ENCODE data around the gene CPLX3.

CPLX3 gene

DNA sequence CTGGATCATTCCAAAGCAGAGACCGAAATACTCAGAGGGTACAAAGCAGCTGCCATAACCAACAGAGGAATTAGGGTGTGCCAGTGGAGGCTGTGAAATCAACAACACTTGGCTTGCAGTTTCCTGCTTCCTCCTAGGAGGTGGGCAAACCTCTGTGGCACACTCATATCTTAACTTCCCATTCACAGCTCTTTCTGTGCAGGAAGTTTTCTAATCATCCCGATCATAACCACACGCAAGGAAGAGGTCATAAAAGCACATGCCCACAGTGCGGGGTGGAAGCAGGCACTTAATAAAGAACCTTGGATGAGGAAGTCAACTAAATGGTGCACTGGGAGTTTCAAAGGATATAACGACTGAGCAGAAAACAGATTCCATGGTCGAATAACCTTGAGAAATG, 41.6 kb downstream of the CPLX3 start:
- H3K9ac ChIP-seq (ENCODE audit: low read depth, low read length, poor library complexity, severe bottlenecking) = peak overlapping the region; percentile 36
- TF ChIP-seq, protein P1, sequence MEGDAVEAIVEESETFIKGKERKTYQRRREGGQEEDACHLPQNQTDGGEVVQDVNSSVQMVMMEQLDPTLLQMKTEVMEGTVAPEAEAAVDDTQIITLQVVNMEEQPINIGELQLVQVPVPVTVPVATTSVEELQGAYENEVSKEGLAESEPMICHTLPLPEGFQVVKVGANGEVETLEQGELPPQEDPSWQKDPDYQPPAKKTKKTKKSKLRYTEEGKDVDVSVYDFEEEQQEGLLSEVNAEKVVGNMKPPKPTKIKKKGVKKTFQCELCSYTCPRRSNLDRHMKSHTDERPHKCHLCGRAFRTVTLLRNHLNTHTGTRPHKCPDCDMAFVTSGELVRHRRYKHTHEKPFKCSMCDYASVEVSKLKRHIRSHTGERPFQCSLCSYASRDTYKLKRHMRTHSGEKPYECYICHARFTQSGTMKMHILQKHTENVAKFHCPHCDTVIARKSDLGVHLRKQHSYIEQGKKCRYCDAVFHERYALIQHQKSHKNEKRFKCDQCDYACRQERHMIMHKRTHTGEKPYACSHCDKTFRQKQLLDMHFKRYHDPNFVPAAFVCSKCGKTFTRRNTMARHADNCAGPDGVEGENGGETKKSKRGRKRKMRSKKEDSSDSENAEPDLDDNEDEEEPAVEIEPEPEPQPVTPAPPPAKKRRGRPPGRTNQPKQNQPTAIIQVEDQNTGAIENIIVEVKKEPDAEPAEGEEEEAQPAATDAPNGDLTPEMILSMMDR (conservative IDR thresholded peaks at IDR 0.05; ENCODE audit: low read length) = no peak
- TF ChIP-seq EZH2phosphoT487 (IDR thresholded peaks at IDR 0.05; ENCODE audit: borderline replicate concordance) = no peak
- H4K20me1 ChIP-seq (ENCODE audit: insufficient read depth, low read length, poor library complexity, severe bottlenecking) = peaks cover 49% of the 10 kb centered on the region
- H2AFZ ChIP-seq (ENCODE audit: low read length) = no peak overlapping the region
- H3K9me2 ChIP-seq (replicated peaks; ENCODE audit: low read depth, low read length) = no peaks in the 10 kb centered on the region
- peak overlapping the region; percentile 64 for H3K4me3 ChIP-seq (ENCODE audit: low read length, poor library complexity, severe bottlenecking)
- peaks cover 67% of the 10 kb centered on the region for H3K4me1 ChIP-seq (ENCODE audit: insufficient read depth, low read length, poor library complexity, severe bottlenecking)
- no peaks in the 10 kb centered on the region for H3K9me3 ChIP-seq (ENCODE audit: insufficient read depth, low read depth, low read length)
- H3K79me2 ChIP-seq (ENCODE audit: insufficient read depth, low read length) = peaks cover 83% of the 10 kb centered on the region
- H3K27me3 ChIP-seq (ENCODE audit: insufficient read depth, low read length, poor library complexity, severe bottlenecking) = no peaks in the 10 kb centered on the region
- no peaks in the 10 kb centered on the region for H3K36me3 ChIP-seq (ENCODE audit: insufficient read depth, low read length)
- H3K4me2 ChIP-seq (ENCODE audit: low read depth, low read length, poor library complexity, severe bottlenecking) = peak overlapping the region; percentile 85
- H3F3A ChIP-seq (ENCODE audit: low read depth) = peaks cover 24% of the 10 kb centered on the region

DNA sequence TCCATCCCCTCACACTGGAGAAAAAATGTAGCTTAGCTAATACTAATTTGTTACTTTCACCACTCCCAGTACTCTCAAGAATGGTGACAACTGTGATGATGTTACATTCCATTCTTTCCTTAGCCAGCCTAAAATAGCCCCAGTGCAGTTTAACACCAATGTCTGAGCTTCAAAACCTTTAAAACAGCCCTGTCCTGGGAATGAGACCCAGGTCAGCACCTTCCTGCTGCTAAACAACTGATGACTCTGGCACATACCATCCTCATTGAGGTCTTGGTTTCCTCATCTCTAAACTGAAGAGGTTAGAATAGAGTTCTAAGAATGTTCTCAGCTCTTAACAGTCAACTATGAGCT, 42.9 kb downstream of the CPLX3 start:
- Histone ChIP-seq H4K20me1 (ENCODE audit: insufficient read depth, low read length, poor library complexity, severe bottlenecking) (peaks cover 45% of the 10 kb centered on the region), H3F3A (ENCODE audit: low read depth) (peaks cover 24% of the 10 kb centered on the region), H3K4me1 (ENCODE audit: insufficient read depth, low read length, poor library complexity, severe bottlenecking) (peaks cover 68% of the 10 kb centered on the region), H3K9me3 (ENCODE audit: insufficient read depth, low read depth, low read length) (no peaks in the 10 kb centered on the region), H3K4me3 (ENCODE audit: low read length, poor library complexity, severe bottlenecking) (peak overlapping the region; percentile 63), H3K4me2 (ENCODE audit: low read depth, low read length, poor library complexity, severe bottlenecking) (peak overlapping the region; percentile 85), H3K79me2 (ENCODE audit: insufficient read depth, low read length) (peaks cover 74% of the 10 kb centered on the region), H2AFZ (ENCODE audit: low read length) (no peak overlapping the region), H3K36me3 (ENCODE audit: insufficient read depth, low read length) (no peaks in the 10 kb centered on the region), H3K27me3 (ENCODE audit: insufficient read depth, low read length, poor library complexity, severe bottlenecking) (no peaks in the 10 kb centered on the region), H3K9ac (ENCODE audit: low read depth, low read length, poor library complexity, severe bottlenecking) (peak overlapping the region; percentile 57), H3K9me2 (replicated peaks; ENCODE audit: low read depth, low read length) (no peaks in the 10 kb centered on the region)
- TF ChIP-seq, protein P1 (conservative IDR thresholded peaks at IDR 0.05; ENCODE audit: low read length) = no peak
- no peak for TF ChIP-seq EZH2phosphoT487 (IDR thresholded peaks at IDR 0.05; ENCODE audit: borderline replicate concordance)

DNA sequence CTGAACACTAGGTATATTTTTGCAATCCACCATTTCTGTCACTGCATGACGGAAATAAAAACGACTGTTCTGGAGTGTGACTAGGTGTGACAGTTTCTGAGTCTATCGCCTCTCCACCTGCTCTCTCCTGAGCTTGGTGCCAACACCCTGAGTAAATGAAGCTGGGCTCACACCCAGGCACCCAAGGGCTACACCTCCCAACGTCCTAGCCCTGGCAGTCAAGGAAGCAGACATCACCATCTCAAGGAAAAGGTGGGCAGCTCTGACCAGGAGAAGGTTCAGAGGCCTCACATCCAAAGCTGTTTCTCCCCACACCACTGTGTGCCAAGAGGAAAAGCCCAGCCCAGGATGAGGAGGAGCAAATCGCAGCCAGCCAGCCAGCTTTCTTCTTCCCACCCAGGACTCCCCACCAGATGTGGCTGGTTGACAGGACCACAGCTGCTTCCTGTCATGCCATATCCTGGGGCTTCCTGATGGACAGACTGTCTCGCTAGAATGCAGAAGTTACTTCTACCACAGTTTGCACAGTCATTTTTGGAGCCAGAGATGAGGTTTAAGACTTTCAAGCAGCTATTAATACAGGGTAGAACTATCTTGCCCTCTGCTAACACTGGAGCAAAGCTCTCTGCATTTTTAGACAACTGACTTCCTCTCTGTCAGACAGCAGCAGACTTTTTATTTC, 43.4 kb downstream of the CPLX3 start:
- H3K4me2 ChIP-seq (ENCODE audit: low read depth, low read length, poor library complexity, severe bottlenecking) = peak overlapping the region; percentile 85
- peaks cover 45% of the 10 kb centered on the region for H4K20me1 ChIP-seq (ENCODE audit: insufficient read depth, low read length, poor library complexity, severe bottlenecking)

More for the DNA sequence above, 43.4 kb downstream of the CPLX3 start:
- TF ChIP-seq EZH2phosphoT487 (IDR thresholded peaks at IDR 0.05; ENCODE audit: borderline replicate concordance) = no peak
- TF ChIP-seq, protein P1 (conservative IDR thresholded peaks at IDR 0.05; ENCODE audit: low read length) = no peak
- Histone ChIP-seq H3K9me3 (ENCODE audit: insufficient read depth, low read depth, low read length) (no peaks in the 10 kb centered on the region), H3F3A (ENCODE audit: low read depth) (peaks cover 24% of the 10 kb centered on the region), H3K36me3 (ENCODE audit: insufficient read depth, low read length) (no peaks in the 10 kb centered on the region), H3K27me3 (ENCODE audit: insufficient read depth, low read length, poor library complexity, severe bottlenecking) (no peaks in the 10 kb centered on the region), H2AFZ (ENCODE audit: low read length) (no peak overlapping the region), H3K9ac (ENCODE audit: low read depth, low read length, poor library complexity, severe bottlenecking) (peak overlapping the region; percentile 57), H3K79me2 (ENCODE audit: insufficient read depth, low read length) (peaks cover 70% of the 10 kb centered on the region), H3K4me3 (ENCODE audit: low read length, poor library complexity, severe bottlenecking) (peak overlapping the region; percentile 63), H3K9me2 (replicated peaks; ENCODE audit: low read depth, low read length) (no peaks in the 10 kb centered on the region), H3K4me1 (ENCODE audit: insufficient read depth, low read length, poor library complexity, severe bottlenecking) (peaks cover 68% of the 10 kb centered on the region)

Measured in Loucy (cell line).